Tibial nerve (tissue), 3 donors: ENCODE results near the gene DDX51.

Experiments
- CTCF ChIP-seq, 5 experiments: fragments of 200-600 bp in 3 of 5; fragments of 450-650 bp in 2 of 5; sonication (generic) in 3 of 5; IDR thresholded peaks; one replicate each; pipeline ENCODE4 v1.5.1; 2016 to 2019; ENCODE audit warnings: antibody characterized with exemption in 5 of 5, mild to moderate bottlenecking in 3 of 5, moderate library complexity in 2 of 5
- POLR2A ChIP-seq, 2 donors: fragments of 450-650 bp; IDR thresholded peaks; one replicate each; pipeline ENCODE4 v1.6.1; 2017; ENCODE audit warnings: antibody characterized with exemption in 2 of 2, mild to moderate bottlenecking in 2 of 2, moderate library complexity in 2 of 2

GRCh38 chr12:132148368-132149045 is 4.4 kb upstream of the DDX51 start:
- no peak for TF ChIP-seq CTCF (IDR thresholded peaks at IDR 0.05)
- TF ChIP-seq POLR2A (IDR thresholded peaks at IDR 0.05): no peak
